ENCODE results near the gene LNX2.
"Not testable (repeated sequence)": the region's sequence is repeated elsewhere in the genome, so short reads cannot be mapped to it uniquely, and the experiment has no call there.

Gene LNX2

DNA sequence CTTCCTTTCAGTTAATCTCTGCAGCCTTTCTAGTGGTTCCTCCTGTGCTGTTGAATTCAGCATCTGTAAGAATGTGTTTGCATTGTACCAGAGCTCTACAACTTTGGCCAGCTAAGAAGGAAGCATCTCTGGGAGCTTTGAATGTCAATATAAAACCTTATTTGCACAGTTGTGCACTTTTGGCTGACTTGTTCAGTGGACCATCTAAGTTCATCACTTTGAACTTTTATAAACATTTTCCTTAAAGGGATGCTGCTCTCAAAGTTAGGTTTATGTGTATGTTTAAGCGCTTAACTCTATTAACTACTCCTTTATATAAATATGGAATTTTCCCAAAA, 16.9 kb upstream of the LNX2 start:
- DNase-seq (ENCODE audit: low read depth) = no peak

DNA sequence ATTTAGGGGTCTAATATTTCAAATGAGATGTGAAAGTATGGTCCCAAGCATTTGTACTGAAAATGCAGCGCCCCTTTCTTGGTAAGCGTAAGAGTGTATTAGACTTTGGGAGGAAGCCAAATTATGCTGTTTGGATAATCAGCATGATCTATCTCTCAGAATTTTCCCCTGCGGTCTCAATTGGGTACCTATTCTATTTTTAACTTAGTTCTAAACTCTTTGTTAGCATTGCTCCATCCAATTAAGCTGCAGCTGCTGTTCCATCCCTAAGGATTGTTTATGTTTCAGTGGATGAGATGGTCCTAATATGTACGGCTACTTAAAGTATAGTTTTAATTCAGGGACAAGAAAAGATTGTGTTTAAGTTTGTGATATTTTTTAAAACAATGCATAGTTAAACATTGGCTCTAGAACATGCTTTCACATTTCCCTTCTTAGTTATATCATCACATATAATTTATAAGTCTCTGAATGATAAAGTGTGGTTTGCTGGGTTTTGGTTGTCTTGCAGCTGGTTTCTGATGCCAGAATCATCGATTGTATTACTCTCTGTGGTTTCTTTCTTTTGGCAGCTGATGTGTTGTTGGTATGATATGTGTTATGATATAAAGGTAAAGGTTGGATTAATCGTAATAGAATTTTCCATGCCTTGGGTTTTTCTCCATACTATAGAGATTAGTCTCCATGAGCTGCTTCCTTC, 16.4 kb upstream of the LNX2 start:
- no peak for DNase-seq (ENCODE audit: low read depth)

DNA sequence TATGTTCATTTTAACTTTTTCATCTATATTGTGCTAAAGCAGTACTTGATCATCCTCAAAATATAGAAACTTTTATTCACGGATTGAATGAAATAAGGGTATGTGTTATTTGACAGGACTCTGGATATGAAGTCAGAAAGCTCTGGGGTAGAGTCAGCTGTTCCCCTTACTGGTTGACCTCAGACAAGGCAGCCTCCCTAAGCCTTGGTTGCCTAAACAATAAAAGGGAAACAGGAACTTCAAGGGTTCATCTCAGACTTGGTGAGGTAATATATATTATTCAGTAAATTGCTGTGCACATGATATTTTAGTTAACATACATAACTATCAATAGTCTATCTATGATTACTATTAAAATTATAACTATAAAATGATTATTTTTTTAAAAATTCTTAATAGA, 14.9 kb upstream of the LNX2 start:
- DNase-seq (ENCODE audit: low read depth) = no peak

- no peak for DNase-seq (ENCODE audit: low read depth)
Measured at GRCh38 chr13:27634791-27635190, 14.5 kb upstream of the LNX2 start.

GRCh38 chr13:27634231-27634630, 13.9 kb upstream of the LNX2 start:
- no peak for DNase-seq (ENCODE audit: low read depth)

DNA sequence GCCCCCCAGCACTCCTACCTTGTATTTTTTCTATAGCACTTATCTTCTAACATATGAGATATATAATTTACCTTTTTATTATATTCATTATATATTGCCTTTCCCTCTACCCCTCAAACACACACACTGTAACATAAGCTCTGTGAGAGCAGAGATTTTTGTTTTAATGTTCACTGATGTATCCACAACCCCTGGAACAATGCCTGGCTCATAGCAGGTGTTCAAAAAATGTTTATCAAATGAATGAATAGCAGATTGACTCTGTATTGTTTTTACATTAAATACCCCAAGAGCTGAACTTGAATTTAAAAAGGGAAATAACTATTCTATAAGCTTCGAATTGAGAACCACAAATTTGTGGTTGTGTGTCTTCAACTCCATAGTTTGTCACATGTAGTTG, 12.3 kb upstream of the LNX2 start:
- no peak for DNase-seq (ENCODE audit: low read depth)

DNA sequence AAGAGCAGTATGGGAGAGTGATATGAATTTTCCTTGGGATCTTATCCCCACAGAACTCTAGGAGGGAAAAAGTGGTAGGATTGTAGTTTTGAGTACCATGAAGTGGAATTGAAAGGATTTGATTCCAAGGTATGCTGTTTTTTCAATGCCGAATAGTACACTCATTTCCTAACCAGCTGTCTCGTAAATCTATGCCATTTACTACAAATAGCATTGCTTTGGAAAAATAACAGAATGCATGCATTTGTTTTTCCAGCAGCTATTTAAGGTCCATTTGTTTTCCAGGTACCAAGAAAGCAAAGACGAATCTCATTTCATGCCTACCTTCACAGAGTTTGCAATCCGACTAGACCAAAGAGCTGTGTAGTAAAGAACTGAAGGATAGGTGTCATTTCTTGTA, 11.9 kb upstream of the LNX2 start:
- DNase-seq (ENCODE audit: low read depth) = no peak

- no peak for DNase-seq (ENCODE audit: low read depth)
Measured at GRCh38 chr13:27631665-27632064, 11.3 kb upstream of the LNX2 start.

DNA sequence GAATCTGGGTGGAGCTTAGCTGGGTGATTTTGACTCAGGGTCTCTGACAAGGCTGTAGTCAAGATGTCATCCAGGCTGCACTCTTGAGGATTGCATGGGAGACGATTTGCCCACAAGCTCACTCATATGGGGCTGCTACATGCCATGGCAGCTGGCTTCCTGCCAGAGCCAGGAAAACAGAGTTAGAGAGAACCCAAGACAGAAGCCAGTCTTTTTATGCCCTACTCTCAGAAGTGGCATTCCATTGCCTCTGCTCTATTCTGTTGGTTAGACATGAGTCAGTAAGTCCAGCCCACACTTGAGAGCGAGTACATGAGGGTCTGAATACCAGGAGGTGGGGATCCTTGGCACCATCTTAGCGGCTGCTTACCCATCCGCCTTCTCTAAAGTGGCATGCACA, 10.8 kb upstream of the LNX2 start:
- DNase-seq (ENCODE audit: low read depth) = no peak

DNA sequence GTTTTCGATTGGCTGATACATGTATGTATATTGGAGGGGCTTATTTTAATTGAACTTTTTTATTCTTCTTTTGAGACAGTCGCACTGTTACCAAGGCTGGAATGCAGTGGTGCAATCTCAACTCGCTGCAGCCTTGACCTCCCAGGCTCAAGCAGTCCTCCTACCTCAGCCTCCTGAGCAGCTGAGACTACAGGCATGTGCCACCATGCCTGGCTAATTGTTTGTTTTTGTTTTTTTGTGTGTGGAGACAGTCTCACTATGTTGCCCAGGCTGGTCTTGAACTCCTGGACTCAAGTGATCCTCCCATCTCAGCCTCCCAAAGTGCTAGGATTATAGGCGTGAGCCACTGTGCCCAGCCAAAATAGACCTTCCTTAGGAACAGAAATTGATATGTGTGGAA, 8.4 kb upstream of the LNX2 start:
- DNase-seq (ENCODE audit: low read depth) = not testable (repeated sequence)

GRCh38 chr13:27628081-27628480, 7.8 kb upstream of the LNX2 start:
- no peak for DNase-seq (ENCODE audit: low read depth)

GRCh38 chr13:27627380-27627779, 7.1 kb upstream of the LNX2 start:
- DNase-seq (ENCODE audit: low read depth) = no peak

GRCh38 chr13:27625839-27626238, 5.5 kb upstream of the LNX2 start:
- no peak for DNase-seq (ENCODE audit: low read depth)

GRCh38 chr13:27624071-27624470, 3.7 kb upstream of the LNX2 start:
- no peak for DNase-seq (ENCODE audit: low read depth)

DNA sequence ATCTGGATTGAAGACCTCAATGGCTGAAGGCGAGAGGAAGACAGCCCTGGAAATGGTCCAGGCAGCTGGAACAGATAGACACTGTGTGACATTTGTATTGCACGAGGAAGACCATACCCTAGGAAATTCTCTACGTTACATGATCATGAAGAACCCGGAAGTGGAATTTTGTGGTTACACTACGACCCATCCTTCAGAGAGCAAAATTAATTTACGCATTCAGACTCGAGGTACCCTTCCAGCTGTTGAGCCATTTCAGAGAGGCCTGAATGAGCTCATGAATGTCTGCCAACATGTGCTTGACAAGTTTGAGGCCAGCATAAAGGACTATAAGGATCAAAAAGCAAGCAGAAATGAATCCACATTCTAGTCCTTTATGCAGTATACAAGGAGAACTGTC, 2.6 kb upstream of the LNX2 start:
- no peak for DNase-seq (ENCODE audit: low read depth)

GRCh38 chr13:27622102-27622820, 1.9 kb upstream of the LNX2 start:
- DNase-seq (ENCODE audit: low read depth) = no peak

DNA sequence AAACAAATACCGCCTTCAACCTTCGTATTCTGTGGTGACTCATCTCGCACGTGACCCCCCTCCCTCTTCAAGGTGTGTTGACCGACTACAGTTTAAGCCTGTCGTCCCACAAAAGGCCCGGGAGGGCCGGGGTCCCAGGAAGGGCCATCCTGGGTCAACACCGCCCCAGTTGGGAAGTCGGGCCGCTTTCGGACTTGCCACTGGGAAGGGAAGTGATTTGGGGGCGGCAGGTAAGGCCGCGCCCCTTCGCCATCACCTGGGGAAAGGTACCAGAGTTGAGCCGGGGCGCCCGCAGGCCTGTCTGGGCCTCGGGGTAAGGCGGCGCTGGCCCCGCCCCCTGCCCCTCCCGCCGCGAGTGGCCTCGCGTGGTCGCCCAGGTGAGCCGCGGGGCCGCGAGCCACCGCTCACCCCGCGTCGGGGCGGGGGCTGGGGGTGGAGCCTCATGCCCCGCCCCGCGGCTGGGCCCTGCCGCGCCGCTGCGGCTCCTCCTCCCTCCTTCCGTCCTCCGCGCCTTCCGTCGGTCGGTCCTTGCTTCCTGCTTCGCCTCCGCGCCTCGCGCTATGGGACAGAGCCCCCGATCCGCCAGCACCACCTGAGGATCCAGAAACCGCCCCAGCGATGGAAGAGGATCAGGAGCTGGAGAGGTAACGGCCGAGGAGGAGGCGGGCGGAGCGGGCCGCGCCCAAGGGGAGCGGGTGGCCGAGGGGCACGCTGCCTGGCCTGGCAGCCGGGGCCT, 1.2 kb upstream of the LNX2 start, which contains the start of gene POLR1D:
Gene POLR1D, plus strand, starts transcription at position 527 of the 736 bp plus-strand sequence. Its CDS starts 92 bp downstream, at position 619.
- peak; percentile 72 for DNase-seq (ENCODE audit: low read depth)

- DNase-seq (ENCODE audit: low read depth) = peak; percentile 7
Measured at GRCh38 chr13:27621116-27621365, 712 bp upstream of the LNX2 start.

DNA sequence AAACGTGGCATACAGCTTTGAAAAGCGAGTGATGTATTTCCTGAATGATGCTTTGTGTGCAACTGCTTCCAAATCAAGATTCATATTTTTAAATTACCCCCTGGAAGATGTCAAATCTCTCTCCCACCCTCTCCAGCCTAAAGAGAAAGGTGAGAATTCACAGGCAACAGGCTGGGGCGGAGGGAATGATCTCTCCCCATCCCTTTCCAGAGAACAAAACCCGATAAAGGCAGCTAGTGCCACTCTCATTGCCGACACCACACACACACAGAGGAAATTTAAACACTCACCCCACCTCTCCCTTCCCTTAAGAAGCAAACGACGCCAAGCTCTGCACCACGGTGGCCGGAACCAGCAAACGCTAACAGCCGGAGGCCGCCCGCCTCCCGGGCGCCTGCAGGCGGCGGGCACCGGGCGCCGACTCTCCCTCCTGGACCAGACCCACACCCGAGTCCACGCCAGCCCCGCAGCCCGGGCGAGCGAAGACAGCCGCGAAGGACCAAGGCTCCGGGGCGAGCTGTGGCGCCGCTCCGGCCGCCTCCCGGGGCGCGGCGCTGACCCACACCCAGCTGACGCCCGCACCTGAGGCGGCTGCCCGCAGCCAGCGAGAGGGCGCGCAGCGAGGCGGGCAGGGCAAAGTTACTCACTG, 477 bp downstream of the LNX2 start:
- DNase-seq (ENCODE audit: low read depth) = peak; percentile 17

DNA sequence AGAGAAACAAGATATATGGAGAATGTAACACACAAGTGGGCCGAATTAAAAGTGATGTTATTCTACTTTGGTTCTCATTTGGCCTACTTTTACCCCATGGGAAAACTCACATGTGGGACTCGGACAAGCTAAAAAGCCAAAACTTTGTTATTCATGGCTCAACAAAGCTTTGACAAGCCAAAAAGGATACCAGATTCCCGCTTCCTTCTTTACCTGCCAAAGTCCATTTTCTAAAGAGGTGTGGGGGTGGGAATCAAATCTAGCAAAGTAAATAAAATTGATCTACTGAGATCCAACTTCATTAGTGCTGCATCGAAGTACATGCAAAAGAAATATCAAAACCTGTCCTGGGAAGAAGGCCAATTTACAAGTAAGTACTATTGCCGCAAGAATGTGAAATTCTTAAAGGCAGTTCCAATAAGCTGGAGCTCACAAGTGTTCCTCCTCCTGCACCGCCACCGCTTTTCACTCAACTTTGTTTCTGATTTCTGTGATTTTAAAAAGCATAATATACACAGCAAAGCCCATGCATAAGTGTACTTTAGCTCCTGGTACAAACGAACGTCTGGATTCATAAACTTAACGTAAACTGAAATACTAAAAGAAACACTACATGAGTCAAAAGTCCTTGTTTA, 1.1 kb downstream of the LNX2 start:
- no peak for DNase-seq (ENCODE audit: low read depth)

DNA sequence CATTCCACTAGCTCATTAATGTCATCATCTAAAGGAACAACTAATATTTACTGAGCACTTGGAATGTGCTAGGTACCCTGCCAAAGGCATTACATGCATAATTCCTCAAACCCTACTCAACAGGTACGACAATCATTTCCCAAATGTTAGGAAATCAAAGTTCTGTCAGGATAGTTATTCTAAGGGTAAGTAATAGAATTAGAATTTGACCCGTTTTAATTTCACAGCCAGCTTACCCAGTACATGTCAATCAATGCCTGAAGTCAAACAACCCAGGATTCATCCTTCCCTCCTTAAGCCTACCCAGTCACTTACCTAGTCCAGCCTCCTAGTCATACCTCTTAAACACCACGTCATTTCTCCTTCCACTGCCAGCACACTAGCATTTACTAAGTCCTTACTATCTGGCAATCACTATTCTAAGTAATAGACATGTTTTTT, 2.4 kb downstream of the LNX2 start:
- DNase-seq (ENCODE audit: low read depth) = no peak

- DNase-seq (ENCODE audit: low read depth) = no peak
Measured at GRCh38 chr13:27613628-27614027, 6.7 kb downstream of the LNX2 start.
